ENCODE results near the gene ADH1C.
"Not testable (repeated sequence)": the region's sequence is repeated elsewhere in the genome, so short reads cannot be mapped to it uniquely, and the experiment has no call there.

ADH1C gene

GRCh38 chr4:99324361-99324760 lies 28.2 kb downstream of the ADH1C start:
- Histone ChIP-seq H3K27ac (ENCODE audit: poor library complexity, severe bottlenecking) (no peak overlapping the region), H3K4me3 (ENCODE audit: severe bottlenecking) (no peak overlapping the region), H3K4me1 (ENCODE audit: insufficient read depth, poor library complexity, severe bottlenecking) (no peaks in the 10 kb centered on the region), H3K9me3 (ENCODE audit: severe bottlenecking) (no peaks in the 10 kb centered on the region), H3K36me3 (ENCODE audit: low read depth) (no peaks in the 10 kb centered on the region), H3K27me3 (ENCODE audit: insufficient read depth, poor library complexity, severe bottlenecking) (no peaks in the 10 kb centered on the region)
- DNase-seq (ENCODE audit: low spot score) (no peak), ATAC-seq (ENCODE audit: low read depth) (no peak)
- no peak for TF ChIP-seq CTCF (IDR thresholded peaks at IDR 0.05; ENCODE audit: poor library complexity, severe bottlenecking)

- DNase-seq (ENCODE audit: low spot score) (no peak), ATAC-seq (ENCODE audit: low read depth) (no peak)
- no peak for TF ChIP-seq CTCF (IDR thresholded peaks at IDR 0.05; ENCODE audit: poor library complexity, severe bottlenecking)
- Histone ChIP-seq H3K27ac (ENCODE audit: poor library complexity, severe bottlenecking) (no peak overlapping the region), H3K27me3 (ENCODE audit: insufficient read depth, poor library complexity, severe bottlenecking) (no peaks in the 10 kb centered on the region), H3K4me3 (ENCODE audit: severe bottlenecking) (no peak overlapping the region), H3K9me3 (ENCODE audit: severe bottlenecking) (no peaks in the 10 kb centered on the region), H3K36me3 (ENCODE audit: low read depth) (no peaks in the 10 kb centered on the region), H3K4me1 (ENCODE audit: insufficient read depth, poor library complexity, severe bottlenecking) (no peaks in the 10 kb centered on the region)
Measured at GRCh38 chr4:99323756-99324155, 28.8 kb downstream of the ADH1C start.

GRCh38 chr4:99321241-99322191 lies 31.0 kb downstream of the ADH1C start, which contains the start of gene ADH1B:
Gene ADH1B (minus strand): TSS chr4:99321401. CDS start chr4:99321331, 70 bp downstream.
- ATAC-seq (ENCODE audit: low read depth) (no peak), DNase-seq (ENCODE audit: low spot score) (no peak)
- H3K9me3 ChIP-seq (ENCODE audit: severe bottlenecking) = no peaks in the 10 kb centered on the region
- no peaks in the 10 kb centered on the region for H3K4me1 ChIP-seq (ENCODE audit: insufficient read depth, poor library complexity, severe bottlenecking)
- H3K27ac ChIP-seq (ENCODE audit: poor library complexity, severe bottlenecking) = no peak within 1 kb of the TSS
- H3K36me3 ChIP-seq (ENCODE audit: low read depth) = no peaks in the 10 kb centered on the region
- H3K4me3 ChIP-seq (ENCODE audit: severe bottlenecking) = no peak within 1 kb of the TSS
- TF ChIP-seq CTCF (IDR thresholded peaks at IDR 0.05; ENCODE audit: poor library complexity, severe bottlenecking) = no peak
- no peaks in the 10 kb centered on the region for H3K27me3 ChIP-seq (ENCODE audit: insufficient read depth, poor library complexity, severe bottlenecking)

GRCh38 chr4:99317811-99318210 lies 34.7 kb downstream of the ADH1C start:
- DNase-seq (ENCODE audit: low spot score); H3K27ac ChIP-seq (ENCODE audit: poor library complexity, severe bottlenecking); H3K4me1 ChIP-seq (ENCODE audit: insufficient read depth, poor library complexity, severe bottlenecking); ATAC-seq (ENCODE audit: low read depth); H3K9me3 ChIP-seq (ENCODE audit: severe bottlenecking); H3K4me3 ChIP-seq (ENCODE audit: severe bottlenecking); H3K27me3 ChIP-seq (ENCODE audit: insufficient read depth, poor library complexity, severe bottlenecking); H3K36me3 ChIP-seq (ENCODE audit: low read depth): not testable (repeated sequence)

GRCh38 chr4:99317354-99317753 lies 35.2 kb downstream of the ADH1C start:
- H3K27me3 ChIP-seq (ENCODE audit: insufficient read depth, poor library complexity, severe bottlenecking) = no peaks in the 10 kb centered on the region
- H3K27ac ChIP-seq (ENCODE audit: poor library complexity, severe bottlenecking) = no peak overlapping the region
- no peak for TF ChIP-seq CTCF (IDR thresholded peaks at IDR 0.05; ENCODE audit: poor library complexity, severe bottlenecking)
- no peak overlapping the region for H3K4me3 ChIP-seq (ENCODE audit: severe bottlenecking)
- H3K4me1 ChIP-seq (ENCODE audit: insufficient read depth, poor library complexity, severe bottlenecking) = no peaks in the 10 kb centered on the region
- no peak for ATAC-seq (ENCODE audit: low read depth)
- H3K36me3 ChIP-seq (ENCODE audit: low read depth) = no peaks in the 10 kb centered on the region
- no peaks in the 10 kb centered on the region for H3K9me3 ChIP-seq (ENCODE audit: severe bottlenecking)
- DNase-seq (ENCODE audit: low spot score) = no peak

Measured in RWPE2 (cell line).